Neural progenitor cell (in vitro differentiated cells): ENCODE measurements around the gene TBC1D9B. TPM values are rescaled to one million over a fixed set of nuclear protein-coding genes. Genes with fewer than 3 reads are reported as not detected.

Source experiments
- DNase-seq: peaks from one replicate; pipeline ENCODE4 v3.0.0-alpha.2; 2016; ENCODE audit warnings: low spot score
- H2AFZ ChIP-seq: fragments of 200-600 bp; sonication (generic); replicated peaks from 2 replicates; pipeline ENCODE4 v1.6.1; 2016; ENCODE audit warnings: antibody characterized with exemption
- H3F3A ChIP-seq: fragments of 200-600 bp; sonication (generic); 2 replicates; pipeline ENCODE4 v1.6.1; 2016; ENCODE audit warnings: antibody characterized with exemption, low read depth
- H3K27ac ChIP-seq: fragments of 200-600 bp; sonication (generic); 2 replicates; pipeline ENCODE4 v1.5.1; 2016; ENCODE audit warnings: mild to moderate bottlenecking
- H3K27me3 ChIP-seq: fragments of 200-600 bp; sonication (generic); 2 replicates; pipeline ENCODE4 v1.6.1; 2016; ENCODE audit warnings: mild to moderate bottlenecking, moderate library complexity
- H3K36me3 ChIP-seq: fragments of 200-600 bp; sonication (generic); 2 replicates; pipeline ENCODE4 v1.5.1; 2016
- H3K4me1 ChIP-seq: fragments of 200-600 bp; sonication (generic); 2 replicates; pipeline ENCODE4 v1.6.1; 2016; ENCODE audit warnings: mixed run types
- H3K4me2 ChIP-seq: fragments of 200-600 bp; sonication (generic); 2 replicates; pipeline ENCODE4 v1.6.1; 2016
- H3K4me3 ChIP-seq: fragments of 200-600 bp; sonication (generic); 2 replicates; pipeline ENCODE4 v1.5.1; 2016
- H3K79me2 ChIP-seq: fragments of 200-600 bp; sonication (generic); 2 replicates; pipeline ENCODE4 v1.6.1; 2016; ENCODE audit warnings: low read depth
- H3K9ac ChIP-seq: fragments of 200-600 bp; sonication (generic); 2 replicates; pipeline ENCODE4 v1.6.1; 2016
- H3K9me3 ChIP-seq: fragments of 200-600 bp; sonication (generic); 2 replicates; pipeline ENCODE4 v1.5.1; 2016; ENCODE audit warnings: low read depth
- H4K20me1 ChIP-seq: fragments of 200-600 bp; sonication (generic); 2 replicates; pipeline ENCODE4 v1.6.1; 2016; ENCODE audit warnings: low read depth
- H3K27ac Mint-ChIP-seq: 3 replicates; pipeline ENCODE4 v1.8.0; 2021; ENCODE audit warnings: mixed read lengths
- H3K27me3 Mint-ChIP-seq: 2 replicates; pipeline ENCODE4 v1.8.0; 2022; ENCODE audit warnings: low read depth, mild to moderate bottlenecking, inconsistent platforms, moderate library complexity, mixed read lengths; ENCODE audit not compliant: insufficient read depth
- H3K36me3 Mint-ChIP-seq: 3 replicates; pipeline ENCODE4 v1.8.0; 2021; ENCODE audit warnings: mixed read lengths
- H3K4me1 Mint-ChIP-seq: 3 replicates; pipeline ENCODE4 v1.8.0; 2021; ENCODE audit warnings: mixed read lengths
- H3K4me3 Mint-ChIP-seq: 3 replicates; pipeline ENCODE4 v1.8.0; 2021; ENCODE audit warnings: mild to moderate bottlenecking, moderate library complexity, mixed read lengths
- H3K9me3 Mint-ChIP-seq: 3 replicates; pipeline ENCODE4 v1.8.0; 2020; ENCODE audit warnings: mixed read lengths
- EZH2 ChIP-seq: fragments of 200-600 bp; sonication (generic); IDR thresholded peaks from 2 replicates; pipeline ENCODE4 v1.6.1; 2017; ENCODE audit warnings: antibody characterized with exemption, mild to moderate bottlenecking, moderate library complexity
- EZH2phosphoT487 ChIP-seq: fragments of 200-600 bp; sonication (generic); IDR thresholded peaks from 2 replicates; pipeline ENCODE4 v1.6.1; 2017; ENCODE audit warnings: antibody characterized with exemption
- total RNA-seq: library from RNA; depleted of rRNA; stranded (reverse); fragments of >200 nt; gene quantifications from 2 replicates; pipeline ENCODE4 v1.2.3, GENCODE V29; 2015; ENCODE audit warnings: low replicate concordance
- TF ChIP-seq, protein P1 (sequence below): fragments of 200-600 bp; sonication (generic); IDR thresholded peaks from 2 replicates; pipeline ENCODE4 v1.5.1; 2017; ENCODE audit warnings: antibody characterized with exemption, mild to moderate bottlenecking

TBC1D9B gene
- total RNA-seq, 1 donor from 2014 or later: 26.7 TPM

DNA sequence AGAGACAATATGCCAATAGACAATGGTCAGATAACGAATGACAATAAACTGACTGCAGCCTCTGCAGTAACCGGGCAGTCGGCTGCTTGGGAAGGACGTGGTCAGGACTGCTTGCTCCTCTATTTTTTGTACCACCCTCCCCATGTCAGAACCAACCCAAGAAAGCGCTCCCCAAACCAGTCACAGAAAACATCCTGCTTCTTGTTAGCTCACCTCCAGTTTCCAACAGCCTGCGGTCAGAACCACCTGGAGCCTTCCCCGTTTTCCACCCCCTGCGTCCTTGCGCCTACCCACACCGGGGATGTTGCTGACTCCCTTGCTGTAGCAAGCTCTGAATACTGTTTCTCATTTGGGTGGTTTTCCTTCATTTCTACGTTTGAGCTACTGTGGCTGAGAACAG is 47.4 kb downstream of the TBC1D9B start:
- DNase-seq: no peak
- peaks cover 14% of the 10 kb centered on the region for H3K36me3 Mint-ChIP-seq
- peaks cover 3% of the 10 kb centered on the region for H3K27me3 Mint-ChIP-seq
- Histone ChIP-seq H3K27me3 (peaks cover 9% of the 10 kb centered on the region), H4K20me1 (peaks cover 4% of the 10 kb centered on the region), H3K36me3 (peaks cover 4% of the 10 kb centered on the region), H2AFZ (no peak overlapping the region), H3K9me3 (no peaks in the 10 kb centered on the region), H3K79me2 (peaks cover 35% of the 10 kb centered on the region), H3K4me3 (no peak overlapping the region), H3K4me2 (peak overlapping the region; percentile 81), H3K9ac (no peak overlapping the region), H3F3A (peaks cover 20% of the 10 kb centered on the region), H3K27ac (no peak overlapping the region), H3K4me1 (peaks cover 13% of the 10 kb centered on the region)
- H3K9me3 Mint-ChIP-seq: no peaks in the 10 kb centered on the region
- H3K27ac Mint-ChIP-seq: no peak overlapping the region
- TF ChIP-seq, protein P1, sequence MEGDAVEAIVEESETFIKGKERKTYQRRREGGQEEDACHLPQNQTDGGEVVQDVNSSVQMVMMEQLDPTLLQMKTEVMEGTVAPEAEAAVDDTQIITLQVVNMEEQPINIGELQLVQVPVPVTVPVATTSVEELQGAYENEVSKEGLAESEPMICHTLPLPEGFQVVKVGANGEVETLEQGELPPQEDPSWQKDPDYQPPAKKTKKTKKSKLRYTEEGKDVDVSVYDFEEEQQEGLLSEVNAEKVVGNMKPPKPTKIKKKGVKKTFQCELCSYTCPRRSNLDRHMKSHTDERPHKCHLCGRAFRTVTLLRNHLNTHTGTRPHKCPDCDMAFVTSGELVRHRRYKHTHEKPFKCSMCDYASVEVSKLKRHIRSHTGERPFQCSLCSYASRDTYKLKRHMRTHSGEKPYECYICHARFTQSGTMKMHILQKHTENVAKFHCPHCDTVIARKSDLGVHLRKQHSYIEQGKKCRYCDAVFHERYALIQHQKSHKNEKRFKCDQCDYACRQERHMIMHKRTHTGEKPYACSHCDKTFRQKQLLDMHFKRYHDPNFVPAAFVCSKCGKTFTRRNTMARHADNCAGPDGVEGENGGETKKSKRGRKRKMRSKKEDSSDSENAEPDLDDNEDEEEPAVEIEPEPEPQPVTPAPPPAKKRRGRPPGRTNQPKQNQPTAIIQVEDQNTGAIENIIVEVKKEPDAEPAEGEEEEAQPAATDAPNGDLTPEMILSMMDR: no peak
- TF ChIP-seq EZH2phosphoT487 (no peak), EZH2 (no peak)
- peaks cover 18% of the 10 kb centered on the region for H3K4me1 Mint-ChIP-seq
- peak overlapping the region; percentile 95 for H3K4me3 Mint-ChIP-seq

DNA sequence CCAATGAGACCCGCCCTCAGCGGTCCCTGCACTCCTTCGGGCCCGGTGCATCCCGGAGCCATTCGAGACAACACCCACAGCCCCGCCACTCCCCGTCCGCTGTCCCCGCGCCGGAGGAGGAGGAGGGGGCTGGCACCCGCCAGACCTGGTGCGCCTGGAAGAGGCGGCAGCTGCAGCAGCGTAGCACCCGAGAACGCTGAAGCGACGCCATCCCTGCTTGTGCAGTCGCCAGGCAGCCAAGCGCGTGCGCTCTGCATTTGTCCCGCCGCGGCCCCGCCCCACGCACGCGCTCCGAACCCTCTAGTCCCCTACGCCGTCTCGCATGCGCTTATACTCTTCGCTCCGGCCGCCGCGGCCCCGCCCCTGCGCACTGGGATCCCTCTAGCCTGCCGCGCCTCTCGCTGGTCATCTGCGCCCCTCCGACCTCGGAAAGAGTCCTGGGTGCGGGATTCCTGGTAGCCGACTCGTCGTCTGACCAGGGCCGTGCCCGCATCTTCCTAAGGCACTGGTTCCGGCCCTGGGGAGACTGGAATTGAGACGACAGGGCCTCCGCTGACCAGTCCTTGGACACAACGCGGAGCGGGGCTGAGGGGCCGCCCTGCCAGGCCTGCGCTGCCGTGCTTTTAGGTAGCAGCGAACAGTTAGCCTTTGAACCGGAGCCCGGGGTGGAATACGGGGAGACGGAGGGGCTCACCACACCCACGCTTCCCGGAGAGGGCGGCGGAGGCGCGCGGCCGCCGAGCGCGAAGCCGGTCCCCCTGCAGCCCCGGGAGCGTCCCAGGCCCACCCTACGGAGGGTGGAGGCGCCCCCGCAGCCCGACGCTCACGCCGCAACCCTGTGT is 48.9 kb downstream of the TBC1D9B start, which contains the start of gene MRNIP:
MRNIP (minus strand) TSS at position 232 of the 842 bp plus-strand sequence; CDS start at position 211, 21 bp downstream.
- TF ChIP-seq, protein P1: no peak
- TF ChIP-seq EZH2phosphoT487 (no peak), EZH2 (no peak)
- Histone ChIP-seq H3K79me2 (peaks cover 48% of the 10 kb centered on the region), H3F3A (peaks cover 20% of the 10 kb centered on the region), H3K4me1 (peaks cover 13% of the 10 kb centered on the region), H3K36me3 (peaks cover 4% of the 10 kb centered on the region), H3K9ac (peak within 1 kb of the TSS; percentile 34), H4K20me1 (peaks cover 13% of the 10 kb centered on the region), H3K27ac (no peak within 1 kb of the TSS), H2AFZ (peak within 1 kb of the TSS; percentile 81), H3K27me3 (peaks cover 9% of the 10 kb centered on the region), H3K9me3 (no peaks in the 10 kb centered on the region), H3K4me2 (peak within 1 kb of the TSS; percentile 81), H3K4me3 (peak within 1 kb of the TSS; percentile 70)
- peaks cover 17% of the 10 kb centered on the region for H3K36me3 Mint-ChIP-seq
- peak within 1 kb of the TSS; percentile 95 for H3K4me3 Mint-ChIP-seq
- H3K4me1 Mint-ChIP-seq: peaks cover 18% of the 10 kb centered on the region
- peak; percentile 98 for DNase-seq
- H3K27ac Mint-ChIP-seq: peak within 1 kb of the TSS; percentile 50
- H3K27me3 Mint-ChIP-seq: peaks cover 3% of the 10 kb centered on the region
- H3K9me3 Mint-ChIP-seq: no peaks in the 10 kb centered on the region

DNA sequence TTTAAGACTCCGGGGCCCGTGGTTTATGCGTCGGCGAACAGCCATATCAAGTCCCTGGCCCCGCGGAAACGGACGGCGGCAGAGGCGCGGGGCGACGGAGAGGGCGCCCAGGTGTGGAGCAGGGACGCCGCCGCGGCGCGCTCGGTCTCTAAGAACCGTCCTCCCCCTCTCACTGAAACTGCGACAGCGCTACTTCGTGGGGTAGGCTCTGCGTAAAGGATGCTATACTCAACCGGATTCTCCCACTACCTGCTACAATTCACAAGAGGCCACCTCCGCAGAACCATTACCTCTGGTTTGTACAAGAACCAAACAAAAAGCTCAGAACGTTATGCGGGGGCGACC is 49.5 kb downstream of the TBC1D9B start:
- Histone ChIP-seq H3K27me3 (peaks cover 9% of the 10 kb centered on the region), H3K27ac (no peak overlapping the region), H3K4me1 (peaks cover 13% of the 10 kb centered on the region), H3K9ac (peak overlapping the region; percentile 12), H3K4me3 (peak overlapping the region; percentile 70), H3K9me3 (no peaks in the 10 kb centered on the region), H4K20me1 (peaks cover 13% of the 10 kb centered on the region), H3K36me3 (peaks cover 4% of the 10 kb centered on the region), H3K79me2 (peaks cover 48% of the 10 kb centered on the region), H2AFZ (peak overlapping the region; percentile 81), H3F3A (peaks cover 20% of the 10 kb centered on the region), H3K4me2 (peak overlapping the region; percentile 81)
- H3K4me3 Mint-ChIP-seq: peak overlapping the region; percentile 95
- peaks cover 16% of the 10 kb centered on the region for H3K36me3 Mint-ChIP-seq
- peaks cover 3% of the 10 kb centered on the region for H3K27me3 Mint-ChIP-seq
- H3K4me1 Mint-ChIP-seq: peaks cover 18% of the 10 kb centered on the region
- TF ChIP-seq EZH2: peak; percentile 5
- TF ChIP-seq, protein P1: no peak
- DNase-seq: peak; percentile 68
- no peak overlapping the region for H3K27ac Mint-ChIP-seq
- no peaks in the 10 kb centered on the region for H3K9me3 Mint-ChIP-seq
